H9 (cell line): ENCODE results near the gene SLC47A1. TPM values are rescaled to one million over a fixed set of nuclear protein-coding genes. Genes with fewer than 3 reads are reported as not detected.

Experiments used
- DNase-seq: peaks from one replicate; pipeline ENCODE4 v3.0.0-alpha.2; 2017
- H2AFZ ChIP-seq: one replicate; pipeline ENCODE4 v1.6.1; 2013; ENCODE audit warnings: mild to moderate bottlenecking, low read length, control low read depth, moderate library complexity
- H2AK5ac ChIP-seq: 2 replicates; pipeline ENCODE4 v1.6.1; 2013; ENCODE audit warnings: low read length, control low read depth, mixed read lengths; ENCODE audit not compliant: insufficient read length
- H2BK120ac ChIP-seq: one replicate; pipeline ENCODE4 v1.6.1; 2013; ENCODE audit warnings: low read depth, mild to moderate bottlenecking, low read length, control low read depth, inconsistent platforms; ENCODE audit not compliant: poor library complexity, severe bottlenecking
- H2BK12ac ChIP-seq: 2 replicates; pipeline ENCODE4 v1.6.1; 2013; ENCODE audit warnings: low read length, control low read depth, mixed read lengths, low read depth; ENCODE audit not compliant: insufficient read length
- H2BK15ac ChIP-seq: 2 replicates; pipeline ENCODE4 v1.6.1; 2013; ENCODE audit warnings: low read depth, low read length, control low read depth
- H2BK20ac ChIP-seq: one replicate; pipeline ENCODE4 v1.6.1; 2013; ENCODE audit warnings: low read depth, mild to moderate bottlenecking, low read length, control low read depth, inconsistent platforms; ENCODE audit not compliant: poor library complexity, severe bottlenecking
- H2BK5ac ChIP-seq: 2 replicates; pipeline ENCODE4 v1.6.1; 2013; ENCODE audit warnings: low read length, control low read depth, mixed read lengths; ENCODE audit not compliant: insufficient read length
- H3K14ac ChIP-seq: 2 replicates; pipeline ENCODE4 v1.6.1; 2013; ENCODE audit warnings: low read length, control low read depth; ENCODE audit not compliant: insufficient read depth
- H3K18ac ChIP-seq: 2 replicates; pipeline ENCODE4 v1.6.1; 2013; ENCODE audit warnings: low read depth, mild to moderate bottlenecking, mixed read lengths, low read length, control low read depth; ENCODE audit not compliant: insufficient read length
- H3K23ac ChIP-seq: 2 replicates; pipeline ENCODE4 v1.6.1; 2013; ENCODE audit warnings: low read length, control low read depth, mixed read lengths, low read depth; ENCODE audit not compliant: insufficient read length
- H3K23me2 ChIP-seq: 2 replicates; pipeline ENCODE4 v1.6.1; 2013; ENCODE audit warnings: low read depth, mild to moderate bottlenecking, mixed read lengths, low read length, control low read depth; ENCODE audit not compliant: insufficient read length, poor library complexity, severe bottlenecking
- H3K27ac ChIP-seq: 2 replicates; pipeline ENCODE4 v1.5.1; 2013; ENCODE audit warnings: low read length, control low read depth, mixed read lengths, low read depth; ENCODE audit not compliant: insufficient read length
- H3K27me3 ChIP-seq: 2 replicates; pipeline ENCODE4 v1.6.1; 2013; ENCODE audit warnings: low read length, control low read depth, inconsistent platforms; ENCODE audit not compliant: insufficient read depth
- H3K4ac ChIP-seq: 2 replicates; pipeline ENCODE4 v1.6.1; 2013; ENCODE audit warnings: low read depth, mild to moderate bottlenecking, control low read depth, inconsistent platforms, low read length, moderate library complexity
- H3K4me1 ChIP-seq: 2 replicates; pipeline ENCODE4 v1.6.1; 2013; ENCODE audit warnings: low read length, control low read depth, inconsistent platforms; ENCODE audit not compliant: insufficient read depth
- H3K4me2 ChIP-seq: 2 replicates; pipeline ENCODE4 v1.6.1; 2013; ENCODE audit warnings: low read length, control low read depth, mixed read lengths; ENCODE audit not compliant: insufficient read length, insufficient read depth
- H3K56ac ChIP-seq: 2 replicates; pipeline ENCODE4 v1.6.1; 2013; ENCODE audit warnings: low read depth, mild to moderate bottlenecking, mixed read lengths, low read length, control low read depth; ENCODE audit not compliant: insufficient read length
- H3K79me1 ChIP-seq: 2 replicates; pipeline ENCODE4 v1.6.1; 2013; ENCODE audit warnings: low read depth, mild to moderate bottlenecking, moderate library complexity, low read length, control low read depth, inconsistent platforms; ENCODE audit not compliant: insufficient read depth, poor library complexity, severe bottlenecking
- H3K79me2 ChIP-seq: 2 replicates; pipeline ENCODE4 v1.6.1; 2013; ENCODE audit warnings: low read length, control low read depth, inconsistent platforms; ENCODE audit not compliant: insufficient read depth
- H3K9ac ChIP-seq: 2 replicates; pipeline ENCODE4 v1.6.1; 2013; ENCODE audit warnings: low read length, control low read depth, mixed read lengths; ENCODE audit not compliant: insufficient read length; ENCODE audit errors: extremely low read depth
- H3K9me3 ChIP-seq: one replicate; pipeline ENCODE4 v1.6.1; 2013; ENCODE audit warnings: low read depth, low read length, inconsistent platforms; ENCODE audit not compliant: control insufficient read depth
- H3T11ph ChIP-seq: one replicate; pipeline ENCODE4 v1.6.1; 2013; ENCODE audit warnings: mild to moderate bottlenecking, low read length, control low read depth, inconsistent platforms
- H4K20me1 ChIP-seq: one replicate; pipeline ENCODE4 v1.6.1; 2013; ENCODE audit not compliant: control insufficient read depth, insufficient read length, insufficient read depth
- H4K5ac ChIP-seq: 2 replicates; pipeline ENCODE4 v1.6.1; 2013; ENCODE audit warnings: low read depth, mild to moderate bottlenecking, mixed read lengths, low read length, control low read depth; ENCODE audit not compliant: insufficient read length
- H4K8ac ChIP-seq: replicated peaks from 2 replicates; pipeline ENCODE4 v1.6.1; 2013; ENCODE audit warnings: low read length, control low read depth, mixed read lengths, low read depth; ENCODE audit not compliant: insufficient read length
- H4K91ac ChIP-seq: 2 replicates; pipeline ENCODE4 v1.6.1; 2013; ENCODE audit warnings: low read depth, mild to moderate bottlenecking, moderate library complexity, mixed read lengths, low read length, control low read depth; ENCODE audit not compliant: insufficient read length
- H3K27ac Mint-ChIP-seq, 3 experiments: 2 replicates in 2 of 3; 3 replicates in 1 of 3; pipeline ENCODE4 v1.8.0; 2020 to 2021; ENCODE audit warnings: mixed read lengths in 3 of 3, mild to moderate bottlenecking in 1 of 3, moderate library complexity in 1 of 3
- H3K27me3 Mint-ChIP-seq: 2 replicates; pipeline ENCODE4 v1.8.0; 2021; ENCODE audit warnings: low read depth, mild to moderate bottlenecking, moderate library complexity, mixed read lengths
- H3K36me3 Mint-ChIP-seq, 3 experiments: 2 replicates in 2 of 3; 3 replicates in 1 of 3; pipeline ENCODE4 v1.8.0; 2020 to 2021; ENCODE audit warnings: low read depth in 3 of 3, mixed read lengths in 3 of 3; ENCODE audit not compliant: insufficient read depth in 1 of 3
- H3K4me1 Mint-ChIP-seq, 2 experiments: 2 replicates each; pipeline ENCODE4 v1.8.0; 2020; ENCODE audit warnings: mixed read lengths in 2 of 2
- H3K4me3 Mint-ChIP-seq, 2 experiments: 2 replicates in 1 of 2; 3 replicates in 1 of 2; pipeline ENCODE4 v1.8.0; 2020 to 2021; ENCODE audit warnings: mild to moderate bottlenecking in 2 of 2, mixed read lengths in 2 of 2, moderate library complexity in 1 of 2
- H3K9me3 Mint-ChIP-seq, 2 experiments: 2 replicates in 1 of 2; 3 replicates in 1 of 2; pipeline ENCODE4 v1.8.0; 2020; ENCODE audit warnings: mild to moderate bottlenecking in 2 of 2, mixed read lengths in 2 of 2, moderate library complexity in 1 of 2
- total RNA-seq: library from RNA; stranded (reverse); gene quantifications from 2 replicates; pipeline ENCODE4 v1.2.1, GENCODE V29; 2021
- TF ChIP-seq, protein P1 (sequence below): fragments of 200-600 bp; sonication (generic); conservative IDR thresholded peaks from 3 replicates; pipeline ENCODE4 v1.8.0; 2021; ENCODE audit warnings: antibody characterized with exemption, mild to moderate bottlenecking

SLC47A1 gene
- total RNA-seq, 1 experiment from 2014 or later = 4.0 TPM

DNA sequence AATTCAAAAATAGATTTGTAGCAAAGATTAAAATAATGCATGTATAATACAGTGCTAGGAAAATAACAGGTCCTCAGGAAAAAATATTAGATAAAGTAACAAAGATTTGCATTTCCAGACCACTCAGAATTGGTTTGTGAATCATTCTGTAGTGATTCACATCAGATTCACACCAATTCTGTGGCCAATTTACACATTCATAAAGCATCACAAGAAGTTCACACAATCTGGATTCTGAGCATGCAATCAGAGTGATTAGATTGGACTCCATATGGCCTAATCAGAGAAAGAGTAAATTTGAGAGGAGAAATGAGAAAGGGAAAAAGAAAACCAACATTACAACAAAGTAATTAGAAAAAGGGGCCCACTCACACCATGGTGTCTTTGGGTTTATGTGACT is 36.0 kb upstream of the SLC47A1 start:
- Histone ChIP-seq H3T11ph (no peak overlapping the region), H4K20me1 (no peaks in the 10 kb centered on the region), H4K5ac (no peak overlapping the region), H4K8ac (no peak overlapping the region), H3K9ac (no peak overlapping the region), H2AK5ac (no peak overlapping the region), H3K79me2 (no peaks in the 10 kb centered on the region), H3K4me2 (no peak overlapping the region), H3K27ac (no peak overlapping the region), H3K56ac (no peak overlapping the region), H4K91ac (no peak overlapping the region), H3K79me1 (no peaks in the 10 kb centered on the region), H3K23me2 (no peaks in the 10 kb centered on the region), H3K27me3 (no peaks in the 10 kb centered on the region), H3K4ac (no peak overlapping the region), H3K14ac (no peak overlapping the region), H2BK5ac (no peak overlapping the region), H3K18ac (no peak overlapping the region), H2BK20ac (no peak overlapping the region), H2BK15ac (no peak overlapping the region), H2AFZ (no peak overlapping the region), H3K23ac (no peak overlapping the region), H3K4me1 (0 out of 2 replicates have a peak, but pooled peaks cover 3% of the 10 kb centered on the region), H2BK120ac (no peak overlapping the region), H3K9me3 (no peaks in the 10 kb centered on the region), H2BK12ac (no peak overlapping the region)
- Mint-ChIP-seq H3K36me3 (peaks cover 0 to 4% (median 0%) of the 10 kb centered on the region in 3 experiments; a peak in 1 of 7 replicates), H3K9me3 (no peaks in the 10 kb centered on the region; a peak in 2 of 5 replicates), H3K4me3 (no peak overlapping the region), H3K27ac (no peak overlapping the region), H3K27me3 (no peaks in the 10 kb centered on the region; the same call in 1 of the 2 replicates), H3K4me1 (peaks cover 25 to 26% of the 10 kb centered on the region in 2 experiments)
- DNase-seq = no peak
- TF ChIP-seq, protein P1, sequence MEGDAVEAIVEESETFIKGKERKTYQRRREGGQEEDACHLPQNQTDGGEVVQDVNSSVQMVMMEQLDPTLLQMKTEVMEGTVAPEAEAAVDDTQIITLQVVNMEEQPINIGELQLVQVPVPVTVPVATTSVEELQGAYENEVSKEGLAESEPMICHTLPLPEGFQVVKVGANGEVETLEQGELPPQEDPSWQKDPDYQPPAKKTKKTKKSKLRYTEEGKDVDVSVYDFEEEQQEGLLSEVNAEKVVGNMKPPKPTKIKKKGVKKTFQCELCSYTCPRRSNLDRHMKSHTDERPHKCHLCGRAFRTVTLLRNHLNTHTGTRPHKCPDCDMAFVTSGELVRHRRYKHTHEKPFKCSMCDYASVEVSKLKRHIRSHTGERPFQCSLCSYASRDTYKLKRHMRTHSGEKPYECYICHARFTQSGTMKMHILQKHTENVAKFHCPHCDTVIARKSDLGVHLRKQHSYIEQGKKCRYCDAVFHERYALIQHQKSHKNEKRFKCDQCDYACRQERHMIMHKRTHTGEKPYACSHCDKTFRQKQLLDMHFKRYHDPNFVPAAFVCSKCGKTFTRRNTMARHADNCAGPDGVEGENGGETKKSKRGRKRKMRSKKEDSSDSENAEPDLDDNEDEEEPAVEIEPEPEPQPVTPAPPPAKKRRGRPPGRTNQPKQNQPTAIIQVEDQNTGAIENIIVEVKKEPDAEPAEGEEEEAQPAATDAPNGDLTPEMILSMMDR = no peak
